Ovary (tissue), 9 donors: ENCODE data around the gene KCNMA1. TPM values are rescaled to one million over a fixed set of nuclear protein-coding genes. Genes with fewer than 3 reads are reported as not detected.

Source experiments
- DNase-seq, 5 donors: peaks; one replicate each; pipeline ENCODE4 v3.0.0-alpha.2; 2019 to 2020
- H3K27ac ChIP-seq, 2 donors: fragments of 200-600 bp; one replicate each; pipeline versions ENCODE4 v1.5.1 to v1.8.0; 2019 to 2022
- H3K27me3 ChIP-seq: fragments of 200-600 bp; one replicate; pipeline ENCODE4 v1.8.0; 2022
- H3K36me3 ChIP-seq: fragments of 200-600 bp; sonication (generic); one replicate; pipeline ENCODE4 v1.5.1; 2019
- H3K4me1 ChIP-seq: one replicate; pipeline ENCODE4 v1.8.1; 2013; ENCODE audit warnings: mild to moderate bottlenecking, moderate library complexity; ENCODE audit not compliant: insufficient read depth
- H3K4me3 ChIP-seq: fragments of 200-600 bp; sonication (generic); one replicate; pipeline ENCODE4 v1.5.1; 2017
- H3K9me3 ChIP-seq, 2 donors: fragments of 200-600 bp in 1 of 2; sonication (generic) in 1 of 2; one replicate each; pipeline versions ENCODE4 v1.5.1 to v1.8.1; 2013 to 2019; ENCODE audit warnings: mild to moderate bottlenecking in 1 of 2, moderate library complexity in 1 of 2
- CTCF ChIP-seq, 3 donors: fragments of 450-650 bp in 2 of 3; fragments of 200-600 bp in 1 of 3; IDR thresholded peaks; one replicate each; pipeline versions ENCODE4 v1.5.1 to v1.8.0; 2016 to 2022; ENCODE audit warnings: antibody characterized with exemption in 3 of 3, mild to moderate bottlenecking in 1 of 3
- EP300 ChIP-seq: sonication (generic); formaldehyde crosslinking; IDR thresholded peaks from one replicate; pipeline ENCODE4 v1.6.1; 2017; ENCODE audit warnings: antibody characterized with exemption
- POLR2A ChIP-seq: fragments of 450-650 bp; IDR thresholded peaks from one replicate; pipeline ENCODE4 v1.6.1; 2017; ENCODE audit warnings: antibody characterized with exemption, mild to moderate bottlenecking, moderate library complexity
- WGBS, 3 donors: extraction: QIAGEN DNeasy Blood & Tissue Kit in 1 of 3; methylation state at CpG; one replicate each; pipeline versions ENCODE4 v1.1.5 to v1.1.7; 2013 to 2017; 5-methylcytosine and 5-hydroxymethylcytosine counted together
- intact Hi-C, 4 donors: fragments of 100-400 bp; cut with DNase I; formaldehyde crosslinking; loops; one replicate each; pipeline versions ENCODE4 v1.11.0 to v1.15.1; 2022 to 2023
- polyA plus RNA-seq, 2 donors: library from polyadenylated mRNA; stranded (reverse); fragments of 200-250 nt in 1 of 2; fragments of 350-450 nt in 1 of 2; fragmentation: Illumina TruSeq in 1 of 2; extraction: RNeasy Lipid Tissue Mini Kit (QIAGEN cat#74804) in 1 of 2; gene quantifications; one replicate each; pipeline ENCODE4 v1.2.3, GENCODE V29; 2013 to 2014
- total RNA-seq, 7 donors: library from RNA; depleted of rRNA in 2 of 7; stranded (reverse); fragments of >200 nt in 2 of 7; fragmentation: NEBNext Ultra II Directional in 3 of 7; extraction: Animal tissue kit (Norgen Biotek cat#: 25700) in 3 of 7; gene quantifications; one replicate each; pipeline versions ENCODE4 v1.1.0 to v1.2.4, GENCODE V29; 2016 to 2023
- donor health status: DM: no; HTN: no; CAD: no; lungs with moderate emphysema.
- donor health status: DM: no; HTN: no; CAD: no.
- donor health status: Bipolar disorder and iron deficiency.
- donor health status: DM: yes; HTN: yes; CAD: no.
- donor health status: DM: no; HTN: no; CAD: no.
- donor health status: DM: yes; HTN: yes; CAD: no.

The KCNMA1 gene
- total and polyA plus RNA-seq, 9 donors, result 7.0 to 83.8 (median 25.1) TPM

DNA sequence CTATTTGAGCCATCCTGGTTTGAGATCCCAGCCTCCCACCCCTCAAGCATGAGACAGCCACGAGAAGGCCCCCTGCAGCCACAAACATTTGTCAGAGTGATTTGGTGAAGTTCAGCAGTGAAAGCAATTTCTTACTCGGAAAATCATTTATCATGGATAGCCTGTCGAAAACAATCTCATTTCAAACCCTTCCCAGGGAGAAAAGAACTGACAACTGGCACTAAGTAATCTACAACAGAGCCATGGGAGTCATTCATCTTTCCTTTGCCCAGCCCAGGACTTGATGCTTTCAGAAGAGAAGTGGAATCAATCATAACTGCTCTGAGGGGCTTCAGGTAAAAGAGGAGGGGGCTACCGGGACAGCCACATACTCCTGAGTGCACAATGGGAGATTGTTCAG, 411.2 kb downstream of the KCNMA1 start:
- Histone ChIP-seq H3K4me1 (no peaks in the 10 kb centered on the region), H3K27ac (no peak overlapping the region), H3K4me3 (no peak overlapping the region), H3K36me3 (no peaks in the 10 kb centered on the region), H3K27me3 (no peaks in the 10 kb centered on the region), H3K9me3 (no peaks in the 10 kb centered on the region)
- intact Hi-C loops, result no loop called here
- WGBS, 3 donors, result 59 to 67% (median 63%) methylated on average over 4 of the region's 4 CpGs
- no peak for DNase-seq
- TF ChIP-seq EP300 (no peak), POLR2A (no peak), CTCF (IDR thresholded peaks at IDR 0.05) (no peak)

GRCh38 chr10:77226020-77226419, 411.6 kb downstream of the KCNMA1 start:
- H3K4me1 ChIP-seq, result no peaks in the 10 kb centered on the region
- no peaks in the 10 kb centered on the region for H3K27me3 ChIP-seq
- H3K4me3 ChIP-seq, result no peak overlapping the region
- intact Hi-C loops, result no loop called here
- no peaks in the 10 kb centered on the region for H3K36me3 ChIP-seq
- H3K9me3 ChIP-seq, result no peaks in the 10 kb centered on the region
- DNase-seq, result no peak
- H3K27ac ChIP-seq, result no peak overlapping the region
- TF ChIP-seq POLR2A (no peak), CTCF (IDR thresholded peaks at IDR 0.05) (no peak), EP300 (no peak)
- 69 to 89% (median 79%) methylated on average over 2 of the region's 2 CpGs for WGBS, 3 donors

DNA sequence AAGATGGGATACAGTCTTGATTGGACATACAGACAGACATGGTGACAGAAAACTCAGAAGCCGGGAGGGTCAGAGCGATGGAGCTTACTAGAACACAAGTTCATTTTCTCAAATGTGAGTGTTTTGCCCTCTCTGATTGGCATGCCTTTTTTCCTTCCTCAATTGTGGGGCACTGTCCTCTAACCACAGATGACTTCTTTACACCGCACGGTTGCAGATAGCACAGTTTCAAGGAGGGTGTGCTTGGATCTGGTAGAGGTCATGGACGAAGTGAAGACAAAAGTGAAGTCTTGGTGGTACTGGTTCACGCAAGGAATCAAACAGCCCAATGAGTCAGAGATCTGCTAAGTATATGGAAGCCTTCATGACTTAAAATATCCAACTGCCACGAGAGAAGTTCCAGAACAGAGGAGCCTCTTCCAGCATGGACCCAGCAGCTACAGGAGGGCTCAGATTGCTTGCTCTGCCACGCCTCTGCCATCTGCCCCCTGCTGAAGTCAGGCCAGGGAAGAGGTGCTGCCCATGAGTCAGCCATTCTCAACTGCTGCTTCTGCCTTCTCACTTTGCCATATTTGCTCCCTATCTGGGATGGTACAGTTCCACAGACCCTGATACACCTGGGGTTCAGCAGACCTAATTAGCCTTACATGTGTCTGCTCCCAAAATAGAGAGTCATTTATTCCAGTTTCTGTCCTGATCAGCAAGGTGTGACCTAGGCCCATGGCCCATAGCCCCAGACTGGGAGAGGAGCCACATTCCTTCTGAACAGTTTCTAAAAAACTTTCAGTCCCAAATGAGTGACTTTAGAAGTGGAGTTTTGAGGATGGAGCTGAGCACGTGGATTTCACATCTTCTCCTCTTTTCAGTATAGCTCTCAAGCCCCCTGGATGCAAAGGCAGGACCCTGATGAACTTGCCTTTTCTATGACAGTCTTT, 413.8 kb downstream of the KCNMA1 start:
- TF ChIP-seq EP300 (no peak), CTCF (IDR thresholded peaks at IDR 0.05) (no peak)
- DNase-seq, result no peak
- 89 to 93% (median 91%) methylated on average over 9 of the region's 9 CpGs for WGBS, 3 donors
- Histone ChIP-seq H3K9me3 (no peaks in the 10 kb centered on the region), H3K27me3 (no peaks in the 10 kb centered on the region), H3K4me1 (no peaks in the 10 kb centered on the region), H3K36me3 (no peaks in the 10 kb centered on the region), H3K27ac (no peak overlapping the region), H3K4me3 (no peak overlapping the region)
- intact Hi-C loops, result no loop called here

DNA sequence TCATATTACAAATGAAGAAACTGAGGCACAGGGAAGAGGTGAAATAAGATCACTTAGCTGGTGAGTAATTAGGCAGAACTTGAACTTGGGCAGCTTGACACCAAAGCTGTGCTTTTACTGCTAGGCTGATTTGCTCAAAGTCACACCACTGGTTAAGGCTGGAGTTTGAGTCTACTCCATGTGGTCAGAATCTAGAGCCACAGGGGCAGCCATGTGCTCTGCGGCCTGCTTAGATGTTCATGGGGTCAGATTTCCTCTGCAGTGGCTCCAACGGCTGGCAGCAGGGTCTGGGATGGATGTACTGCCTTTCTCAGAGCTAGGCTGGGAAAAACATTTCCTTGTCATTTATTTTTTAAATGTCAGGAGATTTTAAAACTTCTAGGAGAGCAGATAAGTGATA, 417.5 kb downstream of the KCNMA1 start:
- Histone ChIP-seq H3K4me3 (no peak overlapping the region), H3K4me1 (no peaks in the 10 kb centered on the region), H3K27me3 (no peaks in the 10 kb centered on the region), H3K9me3 (no peaks in the 10 kb centered on the region), H3K27ac (no peak overlapping the region), H3K36me3 (no peaks in the 10 kb centered on the region)
- 59 to 62% (median 61%) methylated on average over 2 of the region's 2 CpGs for WGBS, 3 donors
- intact Hi-C loops, result no loop called here
- TF ChIP-seq POLR2A (no peak), EP300 (no peak), CTCF (IDR thresholded peaks at IDR 0.05) (no peak)
- no peak for DNase-seq
